Natural killer cell (primary cell): ENCODE measurements around the gene PXDC1. TPM values are rescaled to one million over a fixed set of nuclear protein-coding genes. Genes with fewer than 3 reads are reported as not detected.
A peak's percentile ranks its signal among the peaks of the same experiment; 100 is the strongest.

Source experiments
- ATAC-seq, 3 donors: fragments of 150-1000 bp in 2 of 3; fragments of 200-7000 bp in 1 of 3; cut with Tn5 transposase; 1 replicate in 1 of 3; 2 replicates in 2 of 3; pipeline ENCODE4 v1.10.0; 2021; ENCODE audit warnings: mild to moderate bottlenecking in 2 of 3, moderate library complexity in 2 of 3
- DNase-seq, 2 donors: peaks; one replicate each; pipeline versions ENCODE4 v3.0.0 to v3.0.0-alpha.2; 2013 to 2021; ENCODE audit warnings: mixed read lengths in 1 of 2
- H3K27ac ChIP-seq: one replicate; pipeline ENCODE4 v1.5.1; 2013; ENCODE audit warnings: mild to moderate bottlenecking, low read length
- H3K27me3 ChIP-seq: one replicate; pipeline ENCODE4 v1.6.1; 2013; ENCODE audit warnings: low read length; ENCODE audit not compliant: control insufficient read depth, insufficient read depth
- H3K36me3 ChIP-seq: one replicate; pipeline ENCODE4 v1.6.1; 2013; ENCODE audit warnings: low read length; ENCODE audit not compliant: control insufficient read depth, insufficient read depth
- H3K4me1 ChIP-seq: one replicate; pipeline ENCODE4 v1.6.1; 2013; ENCODE audit warnings: low read length; ENCODE audit not compliant: control insufficient read depth, insufficient read depth
- H3K4me3 ChIP-seq: one replicate; pipeline ENCODE4 v1.5.1; 2013; ENCODE audit warnings: low read length
- H3K9me3 ChIP-seq: one replicate; pipeline ENCODE4 v1.6.1; 2013; ENCODE audit warnings: low read length; ENCODE audit not compliant: control insufficient read depth, insufficient read depth
- H3K27ac Mint-ChIP-seq, 2 donors: one replicate each; pipeline ENCODE4 v1.8.0; 2022; ENCODE audit warnings: mild to moderate bottlenecking in 2 of 2, mixed read lengths in 2 of 2, moderate library complexity in 1 of 2
- H3K27me3 Mint-ChIP-seq, 2 donors: one replicate each; pipeline ENCODE4 v1.8.0; 2022; ENCODE audit warnings: low read depth in 2 of 2, mixed read lengths in 2 of 2
- H3K36me3 Mint-ChIP-seq: one replicate; pipeline ENCODE4 v1.8.0; 2022; ENCODE audit warnings: mixed read lengths
- H3K4me1 Mint-ChIP-seq, 2 donors: one replicate each; pipeline ENCODE4 v1.8.0; 2022; ENCODE audit warnings: mixed read lengths in 2 of 2
- H3K4me3 Mint-ChIP-seq: one replicate; pipeline ENCODE4 v1.8.0; 2022; ENCODE audit warnings: mild to moderate bottlenecking, moderate library complexity, mixed read lengths
- H3K9me3 Mint-ChIP-seq, 2 donors: one replicate each; pipeline ENCODE4 v1.8.0; 2022; ENCODE audit warnings: mixed read lengths in 2 of 2
- WGBS: methylation state at CpG from one replicate; pipeline ENCODE4 v1.1.7; 2013; ENCODE audit warnings: missing lambda C conversion rate; ENCODE audit not compliant: insufficient coverage; 5-methylcytosine and 5-hydroxymethylcytosine counted together
- intact Hi-C: fragments of 100-400 bp; cut with micrococcal nuclease; formaldehyde crosslinking; loops from one replicate; pipeline ENCODE4 v1.14.2; 2022
- total RNA-seq, 4 donors: library from RNA; stranded (reverse); fragments of 120-200 nt in 1 of 4; gene quantifications; one replicate each; pipeline versions ENCODE4 v1.2.3 to v1.2.4, GENCODE V29; 2013 to 2022
- TF ChIP-seq, protein P1 (sequence below): fragments of 200-600 bp; IDR thresholded peaks from one replicate; pipeline ENCODE4 v1.8.0; 2022; ENCODE audit warnings: antibody characterized with exemption

The PXDC1 gene
- total RNA-seq, 3 donors from 2014 or later (not counting 1 experiment from before 2014, with no cell fraction given), result 0.28 TPM; not detected in 1

DNA sequence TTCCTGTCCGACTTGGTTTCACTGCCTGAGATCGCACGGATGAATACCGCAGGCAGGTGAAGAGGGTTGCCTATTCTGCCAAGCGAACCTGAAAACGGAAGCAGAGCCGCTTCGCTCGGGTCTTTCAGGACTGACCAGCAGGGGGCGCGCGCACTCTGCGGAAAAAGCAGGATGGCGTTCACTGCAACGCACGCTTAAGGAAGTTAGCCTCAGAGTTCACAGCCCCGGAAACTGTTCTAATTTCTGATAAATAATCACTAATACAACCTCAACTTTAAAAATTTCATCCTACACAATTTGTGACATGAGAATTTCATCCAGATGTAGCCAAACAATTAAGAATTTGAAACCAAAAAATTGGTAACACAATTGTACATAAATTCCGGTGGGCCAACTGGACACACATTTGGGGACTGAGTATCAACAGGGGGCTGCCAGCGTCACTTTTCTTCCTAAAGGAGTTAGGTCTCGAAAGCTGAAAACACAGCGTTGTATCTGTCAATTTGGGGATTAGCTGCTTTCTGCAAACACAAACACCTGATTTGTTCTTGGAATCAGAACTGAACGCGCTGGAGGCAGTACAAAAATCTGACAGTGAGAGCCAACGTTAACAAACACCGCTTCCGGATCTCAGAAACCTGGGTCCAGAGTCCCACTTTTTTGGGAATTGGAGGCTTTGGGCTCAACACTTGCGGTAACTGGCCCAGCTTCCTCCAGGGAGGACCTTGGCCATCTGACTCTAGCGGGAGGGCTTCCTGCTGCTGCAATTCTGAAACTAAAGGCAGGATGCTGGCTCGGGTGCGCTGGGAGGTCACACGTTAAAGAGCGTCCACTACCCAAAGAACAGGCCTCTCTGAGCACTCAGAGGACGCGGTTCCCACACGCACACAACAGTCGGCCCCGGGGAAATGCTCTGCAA is 8.8 kb downstream of the PXDC1 start:
- H3K27me3 Mint-ChIP-seq, result peaks cover 18 to 26% of the 10 kb centered on the region in 2 donors
- H3K27ac Mint-ChIP-seq, result peak overlapping the region; percentile 34 to 78
- Histone ChIP-seq H3K4me3 (no peak overlapping the region), H3K36me3 (no peaks in the 10 kb centered on the region), H3K9me3 (no peaks in the 10 kb centered on the region), H3K27me3 (no peaks in the 10 kb centered on the region), H3K4me1 (peaks cover 21% of the 10 kb centered on the region), H3K27ac (peak overlapping the region; percentile 16)
- peaks cover 12 to 13% of the 10 kb centered on the region in 2 donors for H3K4me1 Mint-ChIP-seq
- intact Hi-C loops, result loop anchor here (1.0 kb wide), 5 partner anchors 191 to 468 kb away; no protein-coding TSS in a partner anchor
- 13% methylated on average over 37 of the region's 37 CpGs for WGBS
- ATAC-seq (peak; percentile 86 to 94 (median 93)), DNase-seq (peak; percentile 85 to 91)
- TF ChIP-seq, protein P1, sequence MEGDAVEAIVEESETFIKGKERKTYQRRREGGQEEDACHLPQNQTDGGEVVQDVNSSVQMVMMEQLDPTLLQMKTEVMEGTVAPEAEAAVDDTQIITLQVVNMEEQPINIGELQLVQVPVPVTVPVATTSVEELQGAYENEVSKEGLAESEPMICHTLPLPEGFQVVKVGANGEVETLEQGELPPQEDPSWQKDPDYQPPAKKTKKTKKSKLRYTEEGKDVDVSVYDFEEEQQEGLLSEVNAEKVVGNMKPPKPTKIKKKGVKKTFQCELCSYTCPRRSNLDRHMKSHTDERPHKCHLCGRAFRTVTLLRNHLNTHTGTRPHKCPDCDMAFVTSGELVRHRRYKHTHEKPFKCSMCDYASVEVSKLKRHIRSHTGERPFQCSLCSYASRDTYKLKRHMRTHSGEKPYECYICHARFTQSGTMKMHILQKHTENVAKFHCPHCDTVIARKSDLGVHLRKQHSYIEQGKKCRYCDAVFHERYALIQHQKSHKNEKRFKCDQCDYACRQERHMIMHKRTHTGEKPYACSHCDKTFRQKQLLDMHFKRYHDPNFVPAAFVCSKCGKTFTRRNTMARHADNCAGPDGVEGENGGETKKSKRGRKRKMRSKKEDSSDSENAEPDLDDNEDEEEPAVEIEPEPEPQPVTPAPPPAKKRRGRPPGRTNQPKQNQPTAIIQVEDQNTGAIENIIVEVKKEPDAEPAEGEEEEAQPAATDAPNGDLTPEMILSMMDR, result peak; percentile 93
- H3K36me3 Mint-ChIP-seq, result no peaks in the 10 kb centered on the region
- peak overlapping the region; percentile 79 for H3K4me3 Mint-ChIP-seq
- H3K9me3 Mint-ChIP-seq, result no peaks in the 10 kb centered on the region

GRCh38 chr6:3742076-3742425 is 9.5 kb downstream of the PXDC1 start:
- Mint-ChIP-seq H3K27ac (peak overlapping the region in 1 of 2 donors; percentile 78), H3K27me3 (peaks cover 14 to 20% of the 10 kb centered on the region in 2 donors), H3K4me3 (peak overlapping the region; percentile 79), H3K36me3 (no peaks in the 10 kb centered on the region), H3K9me3 (no peaks in the 10 kb centered on the region), H3K4me1 (peaks cover 12 to 13% of the 10 kb centered on the region in 2 donors)
- Histone ChIP-seq H3K27ac (no peak overlapping the region), H3K27me3 (no peaks in the 10 kb centered on the region), H3K4me1 (peaks cover 18% of the 10 kb centered on the region), H3K4me3 (no peak overlapping the region), H3K9me3 (no peaks in the 10 kb centered on the region), H3K36me3 (no peaks in the 10 kb centered on the region)
- no peak for DNase-seq
- ATAC-seq, result no peak
- intact Hi-C loops, result loop anchor here (1.0 kb wide), 4 partner anchors 191 to 468 kb away; no protein-coding TSS in a partner anchor
- TF ChIP-seq, protein P1, result no peak
- 51% methylated on average over 3 of the region's 3 CpGs for WGBS

- Mint-ChIP-seq H3K27me3 (peaks cover 14 to 25% of the 10 kb centered on the region in 2 donors), H3K27ac (no peak overlapping the region), H3K4me1 (peaks cover 12 to 13% of the 10 kb centered on the region in 2 donors), H3K9me3 (no peaks in the 10 kb centered on the region), H3K4me3 (no peak overlapping the region), H3K36me3 (no peaks in the 10 kb centered on the region)
- H3K4me1 ChIP-seq, result peaks cover 12% of the 10 kb centered on the region
- H3K4me3 ChIP-seq, result no peak overlapping the region
- no peak for ATAC-seq
- H3K27ac ChIP-seq, result no peak overlapping the region
- H3K27me3 ChIP-seq, result no peaks in the 10 kb centered on the region
- TF ChIP-seq, protein P1, result no peak
- DNase-seq, result no peak
- intact Hi-C loops, result no loop called here
- H3K9me3 ChIP-seq, result no peaks in the 10 kb centered on the region
- H3K36me3 ChIP-seq, result no peaks in the 10 kb centered on the region
- WGBS, result 94% methylated on average over 12 of the region's 13 CpGs
Observed at GRCh38 chr6:3741477-3741871, 10.0 kb downstream of the PXDC1 start.
